Liver (tissue), 9 donors: ENCODE data around the gene MACROH2A1. TPM values are rescaled to one million over a fixed set of nuclear protein-coding genes. Genes with fewer than 3 reads are reported as not detected.

Experiments
- DNase-seq: peaks from one replicate; pipeline ENCODE4 v3.0.0-alpha.2; 2017; ENCODE audit warnings: low spot score
- H3K27ac ChIP-seq, 2 donors: one replicate each; pipeline ENCODE4 v1.7.0; 2013; ENCODE audit warnings: inconsistent platforms in 2 of 2, low read length in 2 of 2, control low read depth in 1 of 2, low read depth in 1 of 2, mild to moderate bottlenecking in 1 of 2
- H3K27me3 ChIP-seq, 4 donors: one replicate each; pipeline versions ENCODE4 v1.6.1 to v1.7.0; 2013; ENCODE audit warnings: low read length in 3 of 4, inconsistent platforms in 1 of 4, mild to moderate bottlenecking in 1 of 4, moderate library complexity in 1 of 4; ENCODE audit not compliant: control insufficient read depth in 4 of 4, insufficient read depth in 4 of 4
- H3K36me3 ChIP-seq, 4 donors: one replicate each; pipeline versions ENCODE4 v1.6.1 to v1.7.0; 2013; ENCODE audit warnings: low read length in 3 of 4, mild to moderate bottlenecking in 3 of 4, low read depth in 1 of 4, moderate library complexity in 1 of 4; ENCODE audit not compliant: control insufficient read depth in 4 of 4, insufficient read depth in 3 of 4
- H3K4me1 ChIP-seq, 4 donors: one replicate each; pipeline versions ENCODE4 v1.6.1 to v1.7.0; 2013; ENCODE audit warnings: low read length in 3 of 4, mild to moderate bottlenecking in 3 of 4, moderate library complexity in 1 of 4; ENCODE audit not compliant: control insufficient read depth in 4 of 4, insufficient read depth in 4 of 4
- H3K4me3 ChIP-seq, 3 donors: one replicate each; pipeline versions ENCODE4 v1.6.1 to v1.7.0; 2013; ENCODE audit warnings: low read length in 3 of 3, control low read depth in 1 of 3, low read depth in 1 of 3, mild to moderate bottlenecking in 1 of 3
- H3K9ac ChIP-seq, 2 donors: one replicate each; pipeline ENCODE4 v1.7.0; 2013; ENCODE audit warnings: low read length in 2 of 2, mild to moderate bottlenecking in 2 of 2, moderate library complexity in 2 of 2, control low read depth in 1 of 2, low read depth in 1 of 2
- H3K9me3 ChIP-seq, 4 donors: one replicate each; pipeline versions ENCODE4 v1.6.1 to v1.7.0; 2013; ENCODE audit warnings: low read length in 3 of 4; ENCODE audit not compliant: control insufficient read depth in 4 of 4
- CTCF ChIP-seq: fragments of 150-350 bp; IDR thresholded peaks from 2 replicates; pipeline ENCODE4 v1.5.1; 2017; ENCODE audit warnings: improper control_type of control experiment, low read depth, low read length; ENCODE audit not compliant: missing input control
- FOXA2 ChIP-seq: IDR thresholded peaks from 2 replicates; pipeline ENCODE4 v1.6.1; 2016; ENCODE audit warnings: antibody characterized with exemption
- GABPA ChIP-seq, 2 donors: IDR thresholded peaks in 1 of 2; conservative IDR thresholded peaks in 1 of 2; 2 replicates each; pipeline ENCODE4 v1.6.1; 2016; ENCODE audit warnings: antibody characterized with exemption in 2 of 2, mild to moderate bottlenecking in 1 of 2, moderate library complexity in 1 of 2
- HNF4A ChIP-seq, 2 donors: conservative IDR thresholded peaks; 2 replicates each; pipeline ENCODE4 v1.6.1; 2016; ENCODE audit warnings: antibody characterized with exemption in 2 of 2, mild to moderate bottlenecking in 2 of 2
- HNF4G ChIP-seq: IDR thresholded peaks from 2 replicates; pipeline ENCODE4 v1.6.1; 2016; ENCODE audit warnings: antibody characterized with exemption
- JUND ChIP-seq, 2 donors: IDR thresholded peaks; 2 replicates each; pipeline ENCODE4 v1.6.1; 2016; ENCODE audit warnings: antibody characterized with exemption in 2 of 2
- NR2F2 ChIP-seq: IDR thresholded peaks from 2 replicates; pipeline ENCODE4 v1.6.1; 2016; ENCODE audit warnings: antibody characterized with exemption
- RAD21 ChIP-seq, 2 donors: IDR thresholded peaks; 2 replicates each; pipeline ENCODE4 v1.6.1; 2016; ENCODE audit warnings: antibody characterized with exemption in 2 of 2, mild to moderate bottlenecking in 2 of 2
- REST ChIP-seq: IDR thresholded peaks from 2 replicates; pipeline ENCODE4 v1.6.1; 2016; ENCODE audit warnings: antibody characterized with exemption, mild to moderate bottlenecking
- RXRA ChIP-seq, 2 donors: IDR thresholded peaks; 2 replicates each; pipeline ENCODE4 v1.6.1; 2017 to 2018; ENCODE audit warnings: antibody characterized with exemption in 2 of 2, mild to moderate bottlenecking in 1 of 2
- SP1 ChIP-seq: IDR thresholded peaks from 2 replicates; pipeline ENCODE4 v1.6.1; 2018; ENCODE audit warnings: antibody characterized with exemption, mild to moderate bottlenecking
- TAF1 ChIP-seq: conservative IDR thresholded peaks from 2 replicates; pipeline ENCODE4 v1.6.1; 2016; ENCODE audit warnings: antibody characterized with exemption, mild to moderate bottlenecking
- YY1 ChIP-seq: IDR thresholded peaks from 2 replicates; pipeline ENCODE4 v1.6.1; 2016; ENCODE audit warnings: antibody characterized with exemption, mild to moderate bottlenecking
- ZBTB33 ChIP-seq: IDR thresholded peaks from 2 replicates; pipeline ENCODE4 v1.6.1; 2016; ENCODE audit warnings: antibody characterized with exemption
- WGBS: extraction: QIAGEN DNeasy Blood & Tissue Kit; methylation state at CpG from one replicate; pipeline ENCODE4 v1.1.7; 2013; 5-methylcytosine and 5-hydroxymethylcytosine counted together
- polyA plus RNA-seq, 2 donors: library from polyadenylated mRNA; stranded (reverse) in 1 of 2; unstranded in 1 of 2; fragments of 200-250 nt in 1 of 2; fragments of >200 nt in 1 of 2; fragmentation: Nextera tagmentation in 1 of 2; extraction: Ambion mirVana in 1 of 2; gene quantifications; one replicate each; pipeline versions ENCODE4 v1.2.1 to v1.2.3, GENCODE V29; 2013 to 2015
- total RNA-seq, 2 donors: library from RNA; depleted of rRNA; stranded (reverse); fragments of >200 nt; gene quantifications; one replicate each; pipeline ENCODE4 v1.2.3, GENCODE V29; 2014
- TF ChIP-seq, protein P1 (sequence below): IDR thresholded peaks from 2 replicates; pipeline ENCODE4 v1.6.1; 2016; ENCODE audit warnings: antibody characterized with exemption
- donor health status: healthy.
- donor health status: healthy.
- donor health status: healthy.
- donor health status: healthy.
- donor health status: healthy.

The MACROH2A1 gene
- total and polyA plus RNA-seq, 4 donors = 33.7 to 113 (median 62.7) TPM

DNA sequence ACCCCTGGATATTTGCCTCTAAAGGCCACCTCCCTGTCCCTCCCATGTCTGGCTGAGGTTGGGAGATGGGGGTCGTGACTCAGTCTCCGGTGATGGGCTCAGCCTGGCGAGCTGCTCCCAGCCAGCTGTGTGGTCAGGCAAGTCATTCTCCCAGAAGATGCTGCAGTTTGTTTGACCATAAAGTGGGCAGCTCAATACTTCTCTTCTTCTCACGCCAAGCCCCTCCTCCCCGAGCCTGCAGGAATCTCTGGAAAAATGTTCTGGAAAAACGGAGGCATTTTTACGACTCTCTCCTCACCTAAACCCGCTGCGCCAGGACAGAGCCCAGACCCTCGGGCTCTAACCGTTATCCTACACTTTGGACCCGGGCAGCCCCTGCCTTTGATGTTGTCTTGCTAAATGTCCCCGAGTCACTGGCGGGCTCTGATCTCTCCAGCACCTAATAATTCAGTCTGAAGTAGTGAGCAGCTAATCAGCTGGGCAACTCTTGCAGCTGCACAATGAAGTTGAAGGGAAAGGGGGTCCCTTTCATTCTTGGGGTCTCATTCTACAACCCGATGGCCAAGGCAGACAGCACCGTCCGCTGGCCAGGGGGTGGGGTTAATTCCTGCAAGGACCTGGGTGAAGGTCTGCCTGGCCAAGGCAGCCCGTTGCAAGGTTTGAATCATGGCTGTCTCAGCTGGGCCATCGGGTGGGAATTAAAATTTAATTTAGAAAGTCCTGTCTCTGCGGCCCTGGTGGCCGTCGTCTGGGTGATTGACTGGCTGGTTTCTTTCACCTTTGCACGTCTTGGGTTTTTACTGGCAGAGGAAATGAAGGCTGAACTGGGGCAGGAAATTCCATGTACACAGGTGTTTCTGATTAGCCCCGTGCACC is 35.8 kb upstream of the MACROH2A1 start (continued):
- no peak for TF ChIP-seq CTCF

- Histone ChIP-seq H3K4me3 (no peak overlapping the region), H3K27ac (peak overlapping the region; percentile 11 to 25), H3K9ac (no peak overlapping the region), H3K9me3 (peaks cover 0 to 4% (median 2%) of the 10 kb centered on the region in 4 donors), H3K27me3 (no peaks in the 10 kb centered on the region), H3K4me1 (peaks cover 0 to 2% (median 0%) of the 10 kb centered on the region in 4 donors), H3K36me3 (no peaks in the 10 kb centered on the region)
- peak; percentile 21 for DNase-seq
- TF ChIP-seq REST (no peak), JUND (IDR thresholded peaks at IDR 0.05) (no peak), SP1 (no peak), TAF1 (no peak), NR2F2 (no peak), HNF4A (conservative IDR thresholded peaks at IDR 0.05) (no peak), RXRA (IDR thresholded peaks at IDR 0.05) (no peak), RAD21 (IDR thresholded peaks at IDR 0.05) (no peak), FOXA2 (no peak), CTCF (no peak), HNF4G (no peak), GABPA (IDR thresholded peaks at IDR 0.05 in 1 of 2, conservative IDR thresholded peaks at IDR 0.05 in 1 of 2) (no peak), ZBTB33 (no peak), YY1 (no peak)
- TF ChIP-seq, protein P1, sequence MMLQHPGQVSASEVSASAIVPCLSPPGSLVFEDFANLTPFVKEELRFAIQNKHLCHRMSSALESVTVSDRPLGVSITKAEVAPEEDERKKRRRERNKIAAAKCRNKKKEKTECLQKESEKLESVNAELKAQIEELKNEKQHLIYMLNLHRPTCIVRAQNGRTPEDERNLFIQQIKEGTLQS = no peak
- 68% methylated on average over 12 of the region's 12 CpGs for WGBS
Measured at GRCh38 chr5:135433681-135434426, 34.8 kb upstream of the MACROH2A1 start.
